NB4 (cell line): Measurements from ENCODE around the gene OR6C1.

ENCODE experiments used
- CTCF ChIP-seq: IDR thresholded peaks from one replicate; pipeline ENCODE4 v1.5.1; 2012; ENCODE audit warnings: low read depth, low read length
- MAX ChIP-seq: IDR thresholded peaks from 2 replicates; pipeline ENCODE4 v1.6.1; 2011; ENCODE audit warnings: low read depth, low read length
- MYC ChIP-seq: IDR thresholded peaks from 2 replicates; pipeline ENCODE4 v1.6.1; 2011; ENCODE audit warnings: low read depth, low read length
- POLR2A ChIP-seq: IDR thresholded peaks from 2 replicates; pipeline ENCODE4 v1.6.1; 2011; ENCODE audit warnings: mild to moderate bottlenecking; ENCODE audit not compliant: insufficient read length; ENCODE audit errors: extremely low read depth

GRCh38 chr12:55289999-55290398 lies 24.1 kb upstream of the OR6C1 start:
- no peak for TF ChIP-seq CTCF
- no peak for TF ChIP-seq POLR2A
- TF ChIP-seq MAX = no peak
- no peak for TF ChIP-seq MYC
